ENCODE data around the gene ZNF37A. TPM values are rescaled to one million over a fixed set of nuclear protein-coding genes. Genes with fewer than 3 reads are reported as not detected.

Gene ZNF37A
- total RNA-seq, 1 experiment from 2014 or later, result 6.6 TPM

DNA sequence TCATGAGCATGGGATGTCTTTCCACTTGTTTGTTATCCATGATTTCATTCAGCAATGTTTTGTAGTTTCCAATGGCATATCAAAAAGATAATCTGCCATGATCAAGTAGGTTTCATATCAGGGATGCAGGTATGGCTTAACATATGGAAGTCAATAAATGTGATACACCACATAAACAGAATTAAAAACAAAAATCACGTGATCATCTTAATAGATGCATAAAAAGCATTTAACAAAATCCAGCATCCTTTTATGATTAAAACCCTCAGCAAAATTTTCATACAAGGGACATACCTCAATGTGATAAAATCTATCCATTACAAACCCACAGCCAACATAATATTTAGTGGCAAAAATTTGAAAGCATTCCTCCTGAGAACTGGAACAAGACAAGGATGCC, 90.3 kb downstream of the ZNF37A start:
- ATAC-seq, result no peak
- in situ Hi-C loops (cut with HindIII; ENCODE audit: low pct_unique_long_range_greater_than_20kb, low sequenced_read_pairs), result no loop called here
- H3K9me3 ChIP-seq (ENCODE audit: control insufficient read depth, insufficient read depth, low read depth, low read length), result no peaks in the 10 kb centered on the region
- ChIA-PET CTCF (no interaction called here), POLR2A (no interaction called here)
- no peaks in the 10 kb centered on the region for H3K27me3 ChIP-seq (ENCODE audit: control insufficient read depth, insufficient read depth, low read length)
- H3K4me1 ChIP-seq (ENCODE audit: control insufficient read depth, insufficient read depth, low read length), result no peaks in the 10 kb centered on the region
- intact Hi-C loops (cut with micrococcal nuclease; ENCODE audit: unreplicated experiment), result no loop called here
- no peaks in the 10 kb centered on the region for H3K36me3 ChIP-seq (ENCODE audit: control insufficient read depth, insufficient read depth, low read length)
- no peak overlapping the region for H3K27ac ChIP-seq (ENCODE audit: low read length)
- DNase-seq (ENCODE audit: low read depth, low spot score), result no peak
- H3K4me3 ChIP-seq (ENCODE audit: low read depth in 2 of 2, low read length in 2 of 2), result no peak overlapping the region
- BruUV-seq (replicated peaks), result no TSS peak
- no peak for TF ChIP-seq TCF7L2 (IDR thresholded peaks at IDR 0.05; ENCODE audit: low read depth, low read length)
- TF ChIP-seq, protein P1, sequence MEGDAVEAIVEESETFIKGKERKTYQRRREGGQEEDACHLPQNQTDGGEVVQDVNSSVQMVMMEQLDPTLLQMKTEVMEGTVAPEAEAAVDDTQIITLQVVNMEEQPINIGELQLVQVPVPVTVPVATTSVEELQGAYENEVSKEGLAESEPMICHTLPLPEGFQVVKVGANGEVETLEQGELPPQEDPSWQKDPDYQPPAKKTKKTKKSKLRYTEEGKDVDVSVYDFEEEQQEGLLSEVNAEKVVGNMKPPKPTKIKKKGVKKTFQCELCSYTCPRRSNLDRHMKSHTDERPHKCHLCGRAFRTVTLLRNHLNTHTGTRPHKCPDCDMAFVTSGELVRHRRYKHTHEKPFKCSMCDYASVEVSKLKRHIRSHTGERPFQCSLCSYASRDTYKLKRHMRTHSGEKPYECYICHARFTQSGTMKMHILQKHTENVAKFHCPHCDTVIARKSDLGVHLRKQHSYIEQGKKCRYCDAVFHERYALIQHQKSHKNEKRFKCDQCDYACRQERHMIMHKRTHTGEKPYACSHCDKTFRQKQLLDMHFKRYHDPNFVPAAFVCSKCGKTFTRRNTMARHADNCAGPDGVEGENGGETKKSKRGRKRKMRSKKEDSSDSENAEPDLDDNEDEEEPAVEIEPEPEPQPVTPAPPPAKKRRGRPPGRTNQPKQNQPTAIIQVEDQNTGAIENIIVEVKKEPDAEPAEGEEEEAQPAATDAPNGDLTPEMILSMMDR (IDR thresholded peaks at IDR 0.05), result no peak
- TF ChIP-seq, protein P2, sequence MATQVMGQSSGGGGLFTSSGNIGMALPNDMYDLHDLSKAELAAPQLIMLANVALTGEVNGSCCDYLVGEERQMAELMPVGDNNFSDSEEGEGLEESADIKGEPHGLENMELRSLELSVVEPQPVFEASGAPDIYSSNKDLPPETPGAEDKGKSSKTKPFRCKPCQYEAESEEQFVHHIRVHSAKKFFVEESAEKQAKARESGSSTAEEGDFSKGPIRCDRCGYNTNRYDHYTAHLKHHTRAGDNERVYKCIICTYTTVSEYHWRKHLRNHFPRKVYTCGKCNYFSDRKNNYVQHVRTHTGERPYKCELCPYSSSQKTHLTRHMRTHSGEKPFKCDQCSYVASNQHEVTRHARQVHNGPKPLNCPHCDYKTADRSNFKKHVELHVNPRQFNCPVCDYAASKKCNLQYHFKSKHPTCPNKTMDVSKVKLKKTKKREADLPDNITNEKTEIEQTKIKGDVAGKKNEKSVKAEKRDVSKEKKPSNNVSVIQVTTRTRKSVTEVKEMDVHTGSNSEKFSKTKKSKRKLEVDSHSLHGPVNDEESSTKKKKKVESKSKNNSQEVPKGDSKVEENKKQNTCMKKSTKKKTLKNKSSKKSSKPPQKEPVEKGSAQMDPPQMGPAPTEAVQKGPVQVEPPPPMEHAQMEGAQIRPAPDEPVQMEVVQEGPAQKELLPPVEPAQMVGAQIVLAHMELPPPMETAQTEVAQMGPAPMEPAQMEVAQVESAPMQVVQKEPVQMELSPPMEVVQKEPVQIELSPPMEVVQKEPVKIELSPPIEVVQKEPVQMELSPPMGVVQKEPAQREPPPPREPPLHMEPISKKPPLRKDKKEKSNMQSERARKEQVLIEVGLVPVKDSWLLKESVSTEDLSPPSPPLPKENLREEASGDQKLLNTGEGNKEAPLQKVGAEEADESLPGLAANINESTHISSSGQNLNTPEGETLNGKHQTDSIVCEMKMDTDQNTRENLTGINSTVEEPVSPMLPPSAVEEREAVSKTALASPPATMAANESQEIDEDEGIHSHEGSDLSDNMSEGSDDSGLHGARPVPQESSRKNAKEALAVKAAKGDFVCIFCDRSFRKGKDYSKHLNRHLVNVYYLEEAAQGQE (IDR thresholded peaks at IDR 0.05; ENCODE audit: insufficient read depth in 1 of 2, low read depth in 2 of 2, low read length in 1 of 2), result no peak
- no peak for TF ChIP-seq POLR2AphosphoS5 (IDR thresholded peaks at IDR 0.05; ENCODE audit: low read depth, low read length)
- no peak for TF ChIP-seq SIN3A (IDR thresholded peaks at IDR 0.05; ENCODE audit: borderline replicate concordance, insufficient read depth, low read depth, low read length)

Other genes with a start within 250 kb of the ZNF37A start
- gene ZNF248, start 236.7 kb upstream of the ZNF37A start, total RNA-seq (2021; ENCODE audit: unreplicated experiment), result 8.1 TPM
- 2.9 TPM for gene ZNF25, start 117.7 kb upstream of the ZNF37A start, total RNA-seq (2021; ENCODE audit: unreplicated experiment)
- 16.9 TPM for gene ZNF33A, start 83.7 kb upstream of the ZNF37A start, total RNA-seq (2021; ENCODE audit: unreplicated experiment)